HepG2 (cell line): Measurements from ENCODE around the gene PRRT2. TPM values are rescaled to one million over a fixed set of nuclear protein-coding genes. Genes with fewer than 3 reads are reported as not detected.

Experiments used
- AKNA ChIP-seq: sonication (generic); formaldehyde crosslinking; IDR thresholded peaks from 2 replicates; pipeline ENCODE4 v1.4.0; 2020; ENCODE audit warnings: missing genetic modification reagents, borderline replicate concordance
- CENPT ChIP-seq: sonication (generic); formaldehyde crosslinking; IDR thresholded peaks from 2 replicates; pipeline ENCODE4 v1.8.0; 2022; ENCODE audit warnings: low read depth, mild to moderate bottlenecking, moderate library complexity, missing genetic modification reagents
- HDAC1 ChIP-seq: sonication (generic); formaldehyde crosslinking; IDR thresholded peaks from 2 replicates; pipeline ENCODE4 v1.5.1; 2020; ENCODE audit warnings: mild to moderate bottlenecking, missing genetic modification reagents
- HMG20A ChIP-seq: IDR thresholded peaks from 2 replicates; pipeline ENCODE4 v1.6.1; 2016; ENCODE audit warnings: borderline replicate concordance
- KDM4B ChIP-seq: sonication (generic); formaldehyde crosslinking; IDR thresholded peaks from 2 replicates; pipeline ENCODE4 v1.4.0; 2020; ENCODE audit warnings: missing genetic modification reagents
- KDM5B ChIP-seq: sonication (generic); formaldehyde crosslinking; IDR thresholded peaks from 2 replicates; pipeline ENCODE4 v1.4.0; 2020; ENCODE audit warnings: missing genetic modification reagents, mild to moderate bottlenecking, borderline replicate concordance
- MIER2 ChIP-seq: IDR thresholded peaks from 2 replicates; pipeline ENCODE4 v1.6.1; 2016; ENCODE audit warnings: missing biosample characterization, missing genetic modification reagents
- PAF1 ChIP-seq: IDR thresholded peaks from 2 replicates; pipeline ENCODE4 v1.6.1; 2016; ENCODE audit warnings: missing genetic modification reagents, missing compliant biosample characterization
- PPARG ChIP-seq: conservative IDR thresholded peaks from 2 replicates; pipeline ENCODE4 v1.6.1; 2016; ENCODE audit warnings: missing biosample characterization, missing genetic modification reagents
- SKIL ChIP-seq: sonication (generic); formaldehyde crosslinking; IDR thresholded peaks from 2 replicates; pipeline ENCODE4 v1.8.0; 2022; ENCODE audit warnings: missing genetic modification reagents, mild to moderate bottlenecking, moderate library complexity, borderline replicate concordance
- SNAPC4 ChIP-seq: sonication (generic); formaldehyde crosslinking; IDR thresholded peaks from 2 replicates; pipeline ENCODE4 v1.4.0; 2020; ENCODE audit warnings: mild to moderate bottlenecking, missing genetic modification reagents
- SP2 ChIP-seq: sonication (generic); formaldehyde crosslinking; IDR thresholded peaks from 2 replicates; pipeline ENCODE4 v1.5.1; 2020; ENCODE audit warnings: mild to moderate bottlenecking, missing genetic modification reagents
- ZFP62 ChIP-seq: sonication (generic); formaldehyde crosslinking; IDR thresholded peaks from 2 replicates; pipeline ENCODE4 v1.4.0; 2020; ENCODE audit warnings: missing genetic modification reagents
- ZMAT3 ChIP-seq: sonication (generic); formaldehyde crosslinking; conservative IDR thresholded peaks from 2 replicates; pipeline ENCODE4 v1.7.0; 2021; ENCODE audit warnings: missing genetic modification reagents
- ZNF337 ChIP-seq: sonication (generic); formaldehyde crosslinking; IDR thresholded peaks from 2 replicates; pipeline ENCODE4 v1.5.1; 2020; ENCODE audit warnings: missing genetic modification reagents, low read depth, mild to moderate bottlenecking, borderline replicate concordance
- ZNF354B ChIP-seq: sonication (generic); formaldehyde crosslinking; IDR thresholded peaks from 2 replicates; pipeline ENCODE4 v1.8.0; 2022; ENCODE audit warnings: mild to moderate bottlenecking, missing genetic modification reagents
- ZNF713 ChIP-seq: sonication (generic); formaldehyde crosslinking; IDR thresholded peaks from 2 replicates; pipeline ENCODE4 v1.4.0; 2020; ENCODE audit warnings: mild to moderate bottlenecking, missing genetic modification reagents
- ZSCAN29 ChIP-seq: sonication (generic); formaldehyde crosslinking; conservative IDR thresholded peaks from 2 replicates; pipeline ENCODE4 v1.4.0; 2020; ENCODE audit warnings: mild to moderate bottlenecking, missing genetic modification reagents
- polyA plus RNA-seq, 8 experiments: library from polyadenylated mRNA; depleted of rRNA in 3 of 8; stranded (reverse) in 7 of 8; unstranded in 1 of 8; fragments of >200 nt; fragmentation: Illumina TruSeq in 4 of 8; extraction: Trizol in 4 of 8; gene quantifications; 2 replicates each; pipeline versions ENCODE4 v1.2.1 to v1.2.3, GENCODE V29; 2011 to 2016; ENCODE audit warnings: low read depth in 4 of 8, missing spikeins in 1 of 8, mixed read lengths in 1 of 8; ENCODE audit not compliant: insufficient read depth in 1 of 8
- total RNA-seq, 5 experiments: library from RNA; depleted of rRNA; stranded (reverse); fragments of >200 nt; fragmentation: Illumina TruSeq; extraction: Trizol; gene quantifications; 2 replicates each; pipeline ENCODE4 v1.2.3, GENCODE V29; 2016; ENCODE audit warnings: low read depth in 1 of 5

Gene PRRT2
- total and polyA plus RNA-seq, 2 of the 13 experiments (the other 11 are each of a cell fraction or from before 2014, with no cell fraction given): 0.51 to 1.1 TPM

DNA sequence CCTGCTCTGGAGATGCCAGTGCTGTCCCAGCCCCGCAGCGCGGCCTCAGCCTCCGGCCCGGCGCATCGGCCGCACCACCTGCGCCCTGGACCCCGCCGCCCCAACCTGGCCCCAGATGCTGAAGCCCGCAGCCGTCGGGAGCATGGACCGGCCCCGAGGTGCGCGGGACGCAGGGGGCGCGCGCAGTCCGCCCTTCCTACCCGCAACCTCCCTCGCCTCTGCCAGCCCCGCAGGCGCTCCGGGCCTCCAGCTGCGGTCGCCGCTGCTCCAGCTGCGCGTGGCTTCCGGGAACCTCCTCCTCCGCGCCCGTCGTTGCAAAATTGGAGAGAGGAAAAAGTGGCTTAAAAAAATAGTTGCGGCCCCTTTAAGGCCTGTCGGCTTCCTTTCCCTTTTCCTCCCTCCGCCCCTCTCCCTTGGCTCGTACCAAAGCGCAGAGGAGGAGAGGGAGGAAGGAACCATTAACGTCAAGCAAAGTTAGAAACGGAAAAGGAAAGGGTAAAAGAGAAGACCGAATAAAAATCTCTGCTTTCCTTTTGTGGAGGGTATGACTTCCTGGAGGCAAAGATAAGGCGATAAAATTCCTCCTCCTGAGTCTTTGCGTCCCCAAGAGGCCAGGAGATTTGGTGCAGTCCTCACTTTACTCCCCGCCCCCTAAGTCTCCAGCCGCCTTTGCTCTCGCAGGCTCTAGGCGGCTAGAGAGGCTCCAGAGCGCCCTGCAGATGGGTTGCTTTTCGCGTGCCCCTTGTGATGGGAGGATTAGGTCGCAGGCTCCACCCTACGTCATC is 51.1 kb downstream of the PRRT2 start, which contains the start of gene CDIPT (continued):
- TF ChIP-seq HMG20A (peak; percentile 13; the same call in 1 of the 2 replicates), KDM4B (peak; percentile 84; the same call in 1 of the 2 replicates), ZMAT3 (CRISPR knock-in tag) (no peak; the same call in 1 of the 2 replicates), KDM5B (no peak; the same call in 1 of the 2 replicates), ZFP62 (CRISPR knock-in tag) (no peak), HDAC1 (CRISPR knock-in tag) (peak; percentile 95), PPARG (peak; percentile 60; the same call in 1 of the 2 replicates), SNAPC4 (CRISPR knock-in tag) (no peak), SP2 (CRISPR knock-in tag) (0 out of 2 replicates have a peak, but pooled peaks have one; percentile 12), ZNF354B (CRISPR knock-in tag) (no peak), CENPT (CRISPR knock-in tag) (peak; percentile 26; the same call in 1 of the 2 replicates), ZNF337 (CRISPR knock-in tag) (no peak), ZNF713 (CRISPR knock-in tag) (no peak), ZSCAN29 (no peak), PAF1 (CRISPR knock-in tag) (no peak), AKNA (no peak), MIER2 (CRISPR knock-in tag) (peak; percentile 89), SKIL (CRISPR knock-in tag) (no peak)
